ENCODE results near the gene MVB12B.

DNA sequence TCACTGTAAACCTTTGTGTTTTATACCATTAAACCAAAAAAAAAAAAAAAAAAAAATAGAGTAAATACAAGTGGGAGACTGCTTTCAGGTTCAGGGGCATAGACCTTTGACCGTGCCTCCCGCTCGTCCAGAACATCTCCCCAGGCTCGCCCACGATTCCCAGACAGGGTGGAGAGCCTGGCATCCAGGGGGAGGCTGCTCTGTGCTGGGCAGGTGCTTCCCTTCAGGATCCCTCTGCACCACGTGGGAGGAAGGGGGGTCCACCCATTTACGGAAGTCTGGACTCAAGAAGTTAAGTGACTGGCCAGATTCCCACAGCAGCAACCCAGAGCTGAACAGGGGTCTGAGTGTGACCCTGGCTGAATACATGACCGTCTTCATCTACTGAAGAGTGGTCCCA is 161.7 kb downstream of the MVB12B start:
- TF ChIP-seq EP300 (conservative IDR thresholded peaks at IDR 0.05; ENCODE audit: poor library complexity, severe bottlenecking) = no peak
- no peak for TF ChIP-seq SMC3 (conservative IDR thresholded peaks at IDR 0.05; ENCODE audit: poor library complexity)
- TF ChIP-seq CTCF (IDR thresholded peaks at IDR 0.05; ENCODE audit: poor library complexity, severe bottlenecking) = no peak
- no peak for TF ChIP-seq RAD21 (conservative IDR thresholded peaks at IDR 0.05)
- no peak for TF ChIP-seq POLR2AphosphoS5 (IDR thresholded peaks at IDR 0.05)
- TF ChIP-seq EZH2 (IDR thresholded peaks at IDR 0.05; ENCODE audit: borderline replicate concordance, insufficient read depth, low read length, poor library complexity, severe bottlenecking) = no peak
- TF ChIP-seq MXI1 (conservative IDR thresholded peaks at IDR 0.05; ENCODE audit: poor library complexity, severe bottlenecking) = no peak
- no peak for TF ChIP-seq TAF1 (IDR thresholded peaks at IDR 0.05; ENCODE audit: low read depth)
- TF ChIP-seq, protein P1, sequence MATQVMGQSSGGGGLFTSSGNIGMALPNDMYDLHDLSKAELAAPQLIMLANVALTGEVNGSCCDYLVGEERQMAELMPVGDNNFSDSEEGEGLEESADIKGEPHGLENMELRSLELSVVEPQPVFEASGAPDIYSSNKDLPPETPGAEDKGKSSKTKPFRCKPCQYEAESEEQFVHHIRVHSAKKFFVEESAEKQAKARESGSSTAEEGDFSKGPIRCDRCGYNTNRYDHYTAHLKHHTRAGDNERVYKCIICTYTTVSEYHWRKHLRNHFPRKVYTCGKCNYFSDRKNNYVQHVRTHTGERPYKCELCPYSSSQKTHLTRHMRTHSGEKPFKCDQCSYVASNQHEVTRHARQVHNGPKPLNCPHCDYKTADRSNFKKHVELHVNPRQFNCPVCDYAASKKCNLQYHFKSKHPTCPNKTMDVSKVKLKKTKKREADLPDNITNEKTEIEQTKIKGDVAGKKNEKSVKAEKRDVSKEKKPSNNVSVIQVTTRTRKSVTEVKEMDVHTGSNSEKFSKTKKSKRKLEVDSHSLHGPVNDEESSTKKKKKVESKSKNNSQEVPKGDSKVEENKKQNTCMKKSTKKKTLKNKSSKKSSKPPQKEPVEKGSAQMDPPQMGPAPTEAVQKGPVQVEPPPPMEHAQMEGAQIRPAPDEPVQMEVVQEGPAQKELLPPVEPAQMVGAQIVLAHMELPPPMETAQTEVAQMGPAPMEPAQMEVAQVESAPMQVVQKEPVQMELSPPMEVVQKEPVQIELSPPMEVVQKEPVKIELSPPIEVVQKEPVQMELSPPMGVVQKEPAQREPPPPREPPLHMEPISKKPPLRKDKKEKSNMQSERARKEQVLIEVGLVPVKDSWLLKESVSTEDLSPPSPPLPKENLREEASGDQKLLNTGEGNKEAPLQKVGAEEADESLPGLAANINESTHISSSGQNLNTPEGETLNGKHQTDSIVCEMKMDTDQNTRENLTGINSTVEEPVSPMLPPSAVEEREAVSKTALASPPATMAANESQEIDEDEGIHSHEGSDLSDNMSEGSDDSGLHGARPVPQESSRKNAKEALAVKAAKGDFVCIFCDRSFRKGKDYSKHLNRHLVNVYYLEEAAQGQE (IDR thresholded peaks at IDR 0.05; ENCODE audit: borderline replicate concordance) = no peak
